HepG2 (cell line): ENCODE measurements around the gene MAFF. TPM values are rescaled to one million over a fixed set of nuclear protein-coding genes. Genes with fewer than 3 reads are reported as not detected.
A peak's percentile ranks its signal among the peaks of the same experiment; 100 is the strongest.

Source experiments
- BATF2 ChIP-seq: sonication (generic); formaldehyde crosslinking; IDR thresholded peaks from 2 replicates; pipeline ENCODE4 v1.8.0; 2022; ENCODE audit warnings: mild to moderate bottlenecking, missing genetic modification reagents, moderate library complexity
- CAMTA2 ChIP-seq: sonication (generic); formaldehyde crosslinking; IDR thresholded peaks from 2 replicates; pipeline ENCODE4 v1.4.0; 2020; ENCODE audit warnings: mild to moderate bottlenecking, missing genetic modification reagents, borderline replicate concordance
- CBX1 ChIP-seq: IDR thresholded peaks from one replicate; pipeline ENCODE4 v1.6.1; 2016; ENCODE audit warnings: antibody characterized with exemption, low read depth
- HNRNPL ChIP-seq: fragments of 200-400 bp; formaldehyde crosslinking; IDR thresholded peaks from 2 replicates; pipeline ENCODE4 v1.6.1; 2017; ENCODE audit warnings: mild to moderate bottlenecking, low read depth, low read length
- KMT2A ChIP-seq: sonication (generic); formaldehyde crosslinking; IDR thresholded peaks from 2 replicates; pipeline ENCODE4 v1.4.0; 2020; ENCODE audit warnings: missing genetic modification reagents
- RXRA ChIP-seq: sonication (generic); formaldehyde crosslinking; IDR thresholded peaks from 2 replicates; pipeline ENCODE4 v1.5.1; 2020; ENCODE audit warnings: missing genetic modification reagents
- SMYD3 ChIP-seq: sonication (generic); formaldehyde crosslinking; IDR thresholded peaks from 2 replicates; pipeline ENCODE4 v1.8.1; 2023; ENCODE audit warnings: mild to moderate bottlenecking, missing genetic modification reagents
- TIGD3 ChIP-seq: sonication (generic); formaldehyde crosslinking; IDR thresholded peaks from 2 replicates; pipeline ENCODE4 v1.5.1; 2020; ENCODE audit warnings: mild to moderate bottlenecking, missing genetic modification reagents, borderline replicate concordance
- ZBTB3 ChIP-seq: sonication (generic); formaldehyde crosslinking; IDR thresholded peaks from 2 replicates; pipeline ENCODE4 v1.4.0; 2020; ENCODE audit warnings: low read depth, mild to moderate bottlenecking, moderate library complexity, missing genetic modification reagents, borderline replicate concordance
- ZNF136 ChIP-seq: sonication (generic); formaldehyde crosslinking; IDR thresholded peaks from 2 replicates; pipeline ENCODE4 v1.8.1; 2022; ENCODE audit warnings: low read depth, mild to moderate bottlenecking, moderate library complexity, missing genetic modification reagents
- ZNF235 ChIP-seq: sonication (generic); formaldehyde crosslinking; IDR thresholded peaks from 2 replicates; pipeline ENCODE4 v1.8.1; 2023; ENCODE audit warnings: mild to moderate bottlenecking, missing genetic modification reagents, borderline replicate concordance
- ZNF296 ChIP-seq: sonication (generic); formaldehyde crosslinking; conservative IDR thresholded peaks from 2 replicates; pipeline ENCODE4 v1.5.0; 2020; ENCODE audit warnings: mild to moderate bottlenecking, missing genetic modification reagents
- ZXDC ChIP-seq: sonication (generic); formaldehyde crosslinking; IDR thresholded peaks from 2 replicates; pipeline ENCODE4 v1.5.0; 2020; ENCODE audit warnings: mild to moderate bottlenecking, missing genetic modification reagents
- polyA plus RNA-seq, 8 experiments: library from polyadenylated mRNA; depleted of rRNA in 3 of 8; stranded (reverse) in 7 of 8; unstranded in 1 of 8; fragments of >200 nt; fragmentation: Illumina TruSeq in 4 of 8; extraction: Trizol in 4 of 8; gene quantifications; 2 replicates each; pipeline versions ENCODE4 v1.2.1 to v1.2.3, GENCODE V29; 2011 to 2016; ENCODE audit warnings: low read depth in 4 of 8, missing spikeins in 1 of 8, mixed read lengths in 1 of 8; ENCODE audit not compliant: insufficient read depth in 1 of 8
- total RNA-seq, 5 experiments: library from RNA; depleted of rRNA; stranded (reverse); fragments of >200 nt; fragmentation: Illumina TruSeq; extraction: Trizol; gene quantifications; 2 replicates each; pipeline ENCODE4 v1.2.3, GENCODE V29; 2016; ENCODE audit warnings: low read depth in 1 of 5
- TF ChIP-seq, protein P1 (sequence below): sonication (generic); formaldehyde crosslinking; IDR thresholded peaks from 2 replicates; pipeline ENCODE4 v1.5.1; 2020; ENCODE audit warnings: mild to moderate bottlenecking, missing genetic modification reagents, moderate library complexity
- TF ChIP-seq, protein P2 (sequence below): sonication (generic); formaldehyde crosslinking; IDR thresholded peaks from one replicate; pipeline ENCODE4 v1.5.1; 2020; ENCODE audit warnings: mild to moderate bottlenecking, missing genetic modification reagents; ENCODE audit errors: not compliant biosample characterization

Gene MAFF
- total and polyA plus RNA-seq, 2 of the 13 experiments (the other 11 are each of a cell fraction or from before 2014, with no cell fraction given) = 5.4 to 14.3 TPM

DNA sequence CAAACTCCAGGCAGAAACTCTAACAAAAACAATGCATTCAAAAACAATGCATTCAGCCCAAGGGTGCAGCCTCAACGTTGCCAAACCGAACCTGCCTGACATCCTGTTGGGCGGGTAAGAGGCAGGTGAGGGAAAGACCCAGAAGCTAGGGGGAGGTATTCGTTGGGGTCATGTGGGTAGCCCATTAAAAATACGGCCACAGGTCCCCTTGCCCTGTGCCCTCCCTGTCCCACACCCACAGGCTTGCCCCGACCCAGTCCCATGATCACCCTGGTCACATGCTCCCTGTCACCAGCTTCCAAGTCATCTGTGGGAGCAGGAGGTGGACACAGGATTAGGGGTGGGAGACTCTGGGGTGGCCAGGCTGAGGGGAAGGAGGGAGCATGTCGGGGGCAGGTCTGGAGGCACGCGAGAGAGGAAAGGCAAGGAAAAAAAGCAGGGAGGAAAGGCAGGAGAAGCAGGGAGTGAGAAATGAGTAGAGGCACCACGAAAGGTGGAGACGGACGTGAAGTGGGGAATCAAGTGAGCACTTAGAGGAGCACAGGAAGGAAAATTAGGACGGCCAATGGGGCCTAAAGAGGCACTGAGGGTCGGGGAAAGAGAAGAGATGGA is 20.8 kb upstream of the MAFF start (continued):
- TF ChIP-seq TIGD3 (CRISPR knock-in tag) (no peak), ZNF136 (CRISPR knock-in tag) (no peak), HNRNPL (0 out of 2 replicates have a peak, but pooled peaks have one; percentile 30), KMT2A (CRISPR knock-in tag) (no peak), ZNF235 (CRISPR knock-in tag) (peak; percentile 40; the same call in 1 of the 2 replicates), RXRA (CRISPR knock-in tag) (no peak), BATF2 (no peak), ZXDC (CRISPR knock-in tag) (no peak), CBX1 (no peak), ZBTB3 (CRISPR knock-in tag) (no peak), CAMTA2 (CRISPR knock-in tag) (no peak), SMYD3 (CRISPR knock-in tag) (no peak), ZNF296 (CRISPR knock-in tag) (no peak)
- TF ChIP-seq, protein P1, sequence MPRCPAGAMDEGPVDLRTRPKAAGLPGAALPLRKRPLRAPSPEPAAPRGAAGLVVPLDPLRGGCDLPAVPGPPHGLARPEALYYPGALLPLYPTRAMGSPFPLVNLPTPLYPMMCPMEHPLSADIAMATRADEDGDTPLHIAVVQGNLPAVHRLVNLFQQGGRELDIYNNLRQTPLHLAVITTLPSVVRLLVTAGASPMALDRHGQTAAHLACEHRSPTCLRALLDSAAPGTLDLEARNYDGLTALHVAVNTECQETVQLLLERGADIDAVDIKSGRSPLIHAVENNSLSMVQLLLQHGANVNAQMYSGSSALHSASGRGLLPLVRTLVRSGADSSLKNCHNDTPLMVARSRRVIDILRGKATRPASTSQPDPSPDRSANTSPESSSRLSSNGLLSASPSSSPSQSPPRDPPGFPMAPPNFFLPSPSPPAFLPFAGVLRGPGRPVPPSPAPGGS (CRISPR knock-in tag) = no peak
- TF ChIP-seq, protein P2, sequence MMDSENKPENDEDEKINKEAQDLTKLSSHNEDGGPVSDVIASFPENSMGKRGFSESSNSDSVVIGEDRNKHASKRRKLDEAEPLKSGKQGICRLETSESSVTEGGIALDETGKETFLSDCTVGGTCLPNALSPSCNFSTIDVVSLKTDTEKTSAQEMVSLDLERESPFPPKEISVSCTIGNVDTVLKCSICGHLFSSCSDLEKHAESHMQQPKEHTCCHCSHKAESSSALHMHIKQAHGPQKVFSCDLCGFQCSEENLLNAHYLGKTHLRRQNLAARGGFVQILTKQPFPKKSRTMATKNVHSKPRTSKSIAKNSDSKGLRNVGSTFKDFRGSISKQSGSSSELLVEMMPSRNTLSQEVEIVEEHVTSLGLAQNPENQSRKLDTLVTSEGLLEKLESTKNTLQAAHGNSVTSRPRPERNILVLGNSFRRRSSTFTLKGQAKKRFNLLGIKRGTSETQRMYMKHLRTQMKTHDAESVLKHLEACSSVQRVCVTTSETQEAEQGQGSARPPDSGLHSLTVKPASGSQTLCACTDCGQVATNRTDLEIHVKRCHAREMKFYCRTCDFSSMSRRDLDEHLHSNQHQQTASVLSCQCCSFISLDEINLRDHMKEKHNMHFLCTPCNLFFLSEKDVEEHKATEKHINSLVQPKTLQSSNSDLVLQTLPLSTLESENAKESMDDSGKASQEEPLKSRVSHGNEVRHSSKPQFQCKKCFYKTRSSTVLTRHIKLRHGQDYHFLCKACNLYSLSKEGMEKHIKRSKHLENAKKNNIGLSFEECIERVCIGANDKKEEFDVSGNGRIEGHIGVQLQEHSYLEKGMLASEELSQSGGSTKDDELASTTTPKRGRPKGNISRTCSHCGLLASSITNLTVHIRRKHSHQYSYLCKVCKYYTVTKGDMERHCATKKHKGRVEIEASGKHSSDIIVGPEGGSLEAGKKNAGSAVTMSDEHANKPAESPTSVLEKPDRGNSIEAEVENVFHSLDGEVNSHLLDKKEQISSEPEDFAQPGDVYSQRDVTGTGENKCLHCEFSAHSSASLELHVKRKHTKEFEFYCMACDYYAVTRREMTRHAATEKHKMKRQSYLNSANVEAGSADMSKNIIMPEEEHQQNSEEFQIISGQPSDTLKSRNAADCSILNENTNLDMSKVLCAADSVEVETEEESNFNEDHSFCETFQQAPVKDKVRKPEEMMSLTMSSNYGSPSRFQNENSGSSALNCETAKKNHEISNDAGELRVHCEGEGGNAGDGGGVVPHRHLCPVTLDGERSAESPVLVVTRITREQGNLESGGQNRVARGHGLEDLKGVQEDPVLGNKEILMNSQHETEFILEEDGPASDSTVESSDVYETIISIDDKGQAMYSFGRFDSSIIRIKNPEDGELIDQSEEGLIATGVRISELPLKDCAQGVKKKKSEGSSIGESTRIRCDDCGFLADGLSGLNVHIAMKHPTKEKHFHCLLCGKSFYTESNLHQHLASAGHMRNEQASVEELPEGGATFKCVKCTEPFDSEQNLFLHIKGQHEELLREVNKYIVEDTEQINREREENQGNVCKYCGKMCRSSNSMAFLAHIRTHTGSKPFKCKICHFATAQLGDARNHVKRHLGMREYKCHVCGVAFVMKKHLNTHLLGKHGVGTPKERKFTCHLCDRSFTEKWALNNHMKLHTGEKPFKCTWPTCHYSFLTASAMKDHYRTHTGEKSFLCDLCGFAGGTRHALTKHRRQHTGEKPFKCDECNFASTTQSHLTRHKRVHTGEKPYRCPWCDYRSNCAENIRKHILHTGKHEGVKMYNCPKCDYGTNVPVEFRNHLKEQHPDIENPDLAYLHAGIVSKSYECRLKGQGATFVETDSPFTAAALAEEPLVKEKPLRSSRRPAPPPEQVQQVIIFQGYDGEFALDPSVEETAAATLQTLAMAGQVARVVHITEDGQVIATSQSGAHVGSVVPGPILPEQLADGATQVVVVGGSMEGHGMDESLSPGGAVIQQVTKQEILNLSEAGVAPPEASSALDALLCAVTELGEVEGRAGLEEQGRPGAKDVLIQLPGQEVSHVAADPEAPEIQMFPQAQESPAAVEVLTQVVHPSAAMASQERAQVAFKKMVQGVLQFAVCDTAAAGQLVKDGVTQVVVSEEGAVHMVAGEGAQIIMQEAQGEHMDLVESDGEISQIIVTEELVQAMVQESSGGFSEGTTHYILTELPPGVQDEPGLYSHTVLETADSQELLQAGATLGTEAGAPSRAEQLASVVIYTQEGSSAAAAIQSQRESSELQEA = no peak
